Measurements from ENCODE around the gene EHD4.

- TF ChIP-seq CTCF (optimal IDR thresholded peaks at IDR 0.05 in 1 of 3, IDR thresholded peaks at IDR 0.05 in 1 of 3, conservative IDR thresholded peaks at IDR 0.05 in 1 of 3; ENCODE audit: extremely low read depth in 1 of 3, insufficient read depth in 2 of 3, low read length in 3 of 3) (no peak), EZH2 (IDR thresholded peaks at IDR 0.05; ENCODE audit: low read length) (no peak)
Observed at GRCh38 chr15:41925086-41925608, 47.2 kb downstream of the EHD4 start.
